ENCODE results near the gene CCDC201.
"Not testable (repeated sequence)": the region's sequence is repeated elsewhere in the genome, so short reads cannot be mapped to it uniquely, and the experiment has no call there.

CCDC201 gene

GRCh38 chr7:45813771-45814170 lies 59.1 kb downstream of the CCDC201 start:
- DNase-seq, result not testable (repeated sequence)

- DNase-seq, result no peak
Measured at GRCh38 chr7:45812946-45813345, 59.9 kb downstream of the CCDC201 start.

GRCh38 chr7:45811652-45812234 lies 61.1 kb downstream of the CCDC201 start:
- DNase-seq, result not testable (repeated sequence)

GRCh38 chr7:45810451-45811005 lies 62.4 kb downstream of the CCDC201 start:
- DNase-seq, result not testable (repeated sequence)

All from effector CD8-positive, alpha-beta T cell (primary cell).